ENCODE data around the gene TANGO2.

The TANGO2 gene

DNA sequence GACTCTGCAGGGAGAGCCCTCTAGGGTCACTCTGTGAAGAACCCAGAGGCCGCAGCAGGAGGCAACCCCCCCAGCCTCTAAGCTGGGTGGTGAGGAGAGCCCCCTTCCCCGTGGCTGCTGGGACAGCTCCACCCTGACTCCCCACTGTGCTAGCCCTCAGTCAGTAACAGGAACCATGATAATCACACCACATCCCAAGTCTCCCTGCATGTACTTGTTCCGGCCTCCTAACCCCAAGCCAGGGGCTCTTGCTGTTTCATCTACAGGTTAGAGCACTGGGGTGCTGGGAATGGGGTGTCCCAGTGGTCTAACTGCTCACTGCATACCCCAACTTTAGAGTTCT, 31.2 kb upstream of the TANGO2 start:
- DNase-seq (ENCODE audit: low spot score in 2 of 2): no peak
- Mint-ChIP-seq H3K4me3 (no peak overlapping the region), H3K9me3 (no peaks in the 10 kb centered on the region), H3K4me1 (no peaks in the 10 kb centered on the region), H3K27ac (no peak overlapping the region), H3K36me3 (no peaks in the 10 kb centered on the region)
- ATAC-seq: no peak

DNA sequence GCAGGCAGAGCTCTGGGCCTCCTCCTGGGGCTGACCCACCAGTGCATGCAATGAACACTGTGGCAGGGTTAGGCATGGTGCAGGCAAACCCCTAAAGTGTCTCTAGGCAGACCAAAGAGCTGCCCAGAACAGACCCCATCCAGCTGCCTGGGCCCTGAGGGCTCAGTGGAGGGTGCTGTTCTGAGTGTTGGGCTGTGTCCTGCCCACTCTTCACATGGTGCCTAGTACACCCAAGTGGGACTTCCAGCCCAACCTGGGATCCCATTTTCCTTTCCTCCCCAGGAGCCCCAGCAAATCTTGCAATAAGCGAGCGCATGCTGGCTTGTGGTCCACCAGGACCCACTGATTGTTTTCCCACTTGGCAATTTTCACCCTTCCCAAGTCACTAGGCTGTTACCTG, 30.7 kb upstream of the TANGO2 start:
- H3K4me1 Mint-ChIP-seq: no peaks in the 10 kb centered on the region
- no peak for ATAC-seq

DNA sequence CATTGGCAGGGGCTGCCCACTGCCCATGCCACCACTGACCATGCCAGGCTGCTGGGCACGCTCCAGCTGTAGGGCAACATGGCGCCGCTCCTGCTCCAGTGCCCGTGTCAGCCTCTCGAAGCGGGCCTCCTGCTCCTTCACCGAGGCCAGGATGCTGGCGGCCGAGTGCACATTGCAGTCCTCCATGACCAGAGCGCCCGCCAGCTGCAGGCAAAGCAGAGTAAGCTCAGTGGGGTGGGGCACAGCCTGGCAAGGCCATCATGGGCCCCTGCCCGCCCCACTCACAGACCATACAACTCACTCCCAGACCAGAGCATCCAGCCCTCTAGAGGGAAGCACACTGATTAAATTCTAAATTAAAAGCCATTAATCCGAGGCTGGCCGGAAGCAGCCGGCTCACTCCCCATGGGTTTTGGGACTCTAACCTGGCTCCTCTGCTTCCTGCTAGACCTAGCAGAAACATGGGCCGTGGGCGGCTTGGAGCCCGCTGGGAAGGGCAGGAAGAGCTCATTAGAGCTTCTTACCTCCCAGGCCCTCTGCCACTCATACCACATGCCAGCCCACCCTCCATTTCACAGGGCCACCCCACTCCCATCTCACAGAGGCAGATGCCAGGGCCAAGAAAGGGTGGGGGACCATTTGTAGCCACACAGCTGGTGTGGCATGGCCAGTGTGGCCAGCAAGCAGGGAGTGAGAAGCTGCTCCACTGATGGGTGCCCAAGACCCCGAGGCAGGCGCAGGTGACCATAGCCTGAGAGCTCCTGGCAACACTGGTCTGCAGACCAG, 30.1 kb upstream of the TANGO2 start:
- Mint-ChIP-seq H3K4me3 (no peak overlapping the region), H3K9me3 (no peaks in the 10 kb centered on the region), H3K36me3 (no peaks in the 10 kb centered on the region), H3K27ac (no peak overlapping the region), H3K4me1 (no peaks in the 10 kb centered on the region)
- DNase-seq (ENCODE audit: low spot score in 2 of 2): no peak
- ATAC-seq: no peak

More for the DNA sequence above, 30.7 kb upstream of the TANGO2 start:
- Mint-ChIP-seq H3K9me3 (no peaks in the 10 kb centered on the region), H3K4me3 (no peak overlapping the region), H3K27ac (no peak overlapping the region), H3K36me3 (no peaks in the 10 kb centered on the region)
- DNase-seq (ENCODE audit: low spot score in 2 of 2): no peak

DNA sequence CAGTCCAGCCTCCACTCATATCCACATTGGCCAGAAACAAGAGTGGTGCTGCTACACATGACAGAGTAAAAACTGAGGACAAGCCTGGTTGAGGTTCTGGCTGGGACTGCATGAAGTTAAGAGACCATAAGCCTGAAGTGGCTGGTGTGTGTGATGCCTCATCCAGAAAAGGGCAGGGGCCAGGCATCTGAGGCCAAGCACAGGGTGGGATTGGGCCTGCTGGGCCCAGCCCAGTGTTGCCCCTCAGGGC, 29.6 kb upstream of the TANGO2 start:
- Mint-ChIP-seq H3K27ac (no peak overlapping the region), H3K36me3 (no peaks in the 10 kb centered on the region), H3K4me3 (no peak overlapping the region), H3K4me1 (no peaks in the 10 kb centered on the region), H3K9me3 (no peaks in the 10 kb centered on the region)
- DNase-seq (ENCODE audit: low spot score in 2 of 2) (no peak), ATAC-seq (no peak)

DNA sequence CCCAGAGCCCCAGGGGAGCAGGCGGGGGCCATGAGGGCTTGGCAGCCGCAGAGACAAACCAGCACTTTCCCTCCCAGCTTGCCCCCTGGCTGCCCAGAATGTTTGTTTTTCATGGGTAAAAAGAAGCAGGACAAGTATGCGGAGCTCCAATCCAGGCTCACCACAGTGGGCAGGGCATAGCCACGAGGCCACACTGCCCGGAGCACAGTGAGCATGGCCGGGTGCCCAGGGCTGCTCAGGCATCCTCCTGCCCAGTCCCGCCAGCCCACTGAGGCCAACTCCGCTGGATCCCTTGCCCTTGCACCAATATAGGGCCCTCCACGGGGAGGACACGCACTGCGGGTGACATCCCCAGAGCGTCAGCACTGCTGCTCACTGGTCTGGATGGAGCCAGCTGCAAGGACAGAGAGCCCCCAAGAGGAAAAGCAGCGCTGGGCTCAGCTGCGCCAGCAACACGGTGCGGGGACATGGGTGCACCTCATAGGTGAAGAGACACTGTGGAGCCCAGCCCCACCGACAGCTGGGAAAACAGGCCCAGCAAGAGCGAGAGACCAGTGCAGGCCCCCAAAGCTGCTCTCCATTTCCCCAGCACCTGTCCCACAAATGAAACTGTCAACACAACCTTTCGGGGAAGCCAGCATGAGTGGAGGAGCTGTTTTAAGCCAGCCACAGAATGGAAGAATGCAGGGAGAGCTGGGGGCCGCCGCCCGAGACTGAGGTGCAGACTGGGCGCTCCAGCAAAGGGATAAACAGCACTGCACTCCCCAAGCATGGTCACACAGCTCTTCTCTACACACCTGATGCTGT, 29.1 kb upstream of the TANGO2 start:
- no peak for DNase-seq (ENCODE audit: low spot score in 2 of 2)
- H3K27ac Mint-ChIP-seq: no peak overlapping the region
- H3K36me3 Mint-ChIP-seq: no peaks in the 10 kb centered on the region
- ATAC-seq: no peak
- H3K4me3 Mint-ChIP-seq: no peak overlapping the region
- H3K9me3 Mint-ChIP-seq: no peaks in the 10 kb centered on the region
- H3K4me1 Mint-ChIP-seq: no peaks in the 10 kb centered on the region

DNA sequence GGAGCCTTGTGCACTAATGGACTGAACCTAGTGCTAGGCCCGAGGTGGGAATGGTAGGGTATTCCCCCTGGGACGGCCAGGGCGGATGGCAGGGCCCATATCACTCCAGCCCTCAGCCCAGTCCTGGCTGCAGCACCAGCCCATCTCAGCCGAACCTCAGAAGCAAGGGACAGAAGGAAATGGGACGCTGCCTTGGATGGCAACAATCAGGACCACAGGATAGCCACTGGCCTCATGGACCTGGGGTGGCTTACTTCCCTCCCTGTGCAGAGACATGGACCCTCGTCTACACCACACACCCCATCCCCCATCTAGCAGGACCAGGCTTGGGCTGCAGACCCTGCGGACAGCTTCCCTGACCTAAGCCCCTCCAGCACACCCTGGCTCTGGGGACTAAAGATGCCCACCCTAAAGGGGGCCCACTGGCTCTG, 28.4 kb upstream of the TANGO2 start:
- no peaks in the 10 kb centered on the region for H3K4me1 Mint-ChIP-seq
- no peaks in the 10 kb centered on the region for H3K36me3 Mint-ChIP-seq
- H3K4me3 Mint-ChIP-seq: no peak overlapping the region
- no peak overlapping the region for H3K27ac Mint-ChIP-seq
- no peaks in the 10 kb centered on the region for H3K9me3 Mint-ChIP-seq
- ATAC-seq (no peak), DNase-seq (ENCODE audit: low spot score in 2 of 2) (no peak)

DNA sequence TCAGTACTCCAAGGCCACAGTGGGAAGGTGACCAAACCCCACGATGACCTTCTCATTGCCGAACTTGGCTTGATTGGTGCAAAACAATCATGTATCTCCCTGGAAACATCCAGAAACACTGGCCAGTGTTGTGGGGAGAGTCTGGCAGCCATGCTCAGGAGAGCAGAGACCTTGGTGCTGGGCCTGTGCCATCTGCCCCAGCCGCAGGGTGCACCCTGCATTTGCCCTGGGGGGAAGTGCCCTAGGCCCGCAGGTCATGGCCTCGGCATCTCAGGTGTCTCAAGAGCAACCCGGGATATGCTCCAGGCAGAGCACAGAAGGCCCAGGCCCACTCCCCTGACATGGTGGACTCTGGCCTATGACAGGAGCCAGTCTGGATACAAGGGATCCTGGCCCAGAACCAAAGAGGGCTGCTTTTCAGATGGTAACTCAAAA, 28.0 kb upstream of the TANGO2 start:
- Mint-ChIP-seq H3K9me3 (no peaks in the 10 kb centered on the region), H3K4me1 (no peaks in the 10 kb centered on the region), H3K4me3 (no peak overlapping the region), H3K36me3 (no peaks in the 10 kb centered on the region), H3K27ac (no peak overlapping the region)
- ATAC-seq (no peak), DNase-seq (ENCODE audit: low spot score in 2 of 2) (no peak)

DNA sequence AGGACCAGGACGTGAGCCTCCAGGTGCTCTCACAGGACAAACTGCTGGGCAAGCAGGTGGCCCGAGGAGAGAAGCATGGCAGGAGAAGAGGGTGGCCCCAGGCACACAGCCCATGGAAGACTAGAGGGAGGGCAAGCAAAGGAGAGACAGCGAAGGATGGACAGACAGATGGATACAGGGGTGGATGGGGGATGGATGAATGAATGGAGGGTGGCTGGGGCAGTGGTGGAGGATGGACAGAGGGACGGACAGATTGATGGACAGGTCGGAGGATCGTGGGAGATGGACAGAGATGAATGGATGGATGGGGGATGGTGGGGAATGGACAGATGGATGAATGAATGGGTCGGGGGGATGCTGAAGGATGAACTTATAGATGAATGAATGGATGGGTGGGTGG, 27.0 kb upstream of the TANGO2 start:
- Mint-ChIP-seq H3K4me3 (no peak overlapping the region), H3K36me3 (no peaks in the 10 kb centered on the region), H3K27ac (no peak overlapping the region), H3K9me3 (no peaks in the 10 kb centered on the region), H3K4me1 (no peaks in the 10 kb centered on the region)
- no peak for ATAC-seq
- no peak for DNase-seq (ENCODE audit: low spot score in 2 of 2)

DNA sequence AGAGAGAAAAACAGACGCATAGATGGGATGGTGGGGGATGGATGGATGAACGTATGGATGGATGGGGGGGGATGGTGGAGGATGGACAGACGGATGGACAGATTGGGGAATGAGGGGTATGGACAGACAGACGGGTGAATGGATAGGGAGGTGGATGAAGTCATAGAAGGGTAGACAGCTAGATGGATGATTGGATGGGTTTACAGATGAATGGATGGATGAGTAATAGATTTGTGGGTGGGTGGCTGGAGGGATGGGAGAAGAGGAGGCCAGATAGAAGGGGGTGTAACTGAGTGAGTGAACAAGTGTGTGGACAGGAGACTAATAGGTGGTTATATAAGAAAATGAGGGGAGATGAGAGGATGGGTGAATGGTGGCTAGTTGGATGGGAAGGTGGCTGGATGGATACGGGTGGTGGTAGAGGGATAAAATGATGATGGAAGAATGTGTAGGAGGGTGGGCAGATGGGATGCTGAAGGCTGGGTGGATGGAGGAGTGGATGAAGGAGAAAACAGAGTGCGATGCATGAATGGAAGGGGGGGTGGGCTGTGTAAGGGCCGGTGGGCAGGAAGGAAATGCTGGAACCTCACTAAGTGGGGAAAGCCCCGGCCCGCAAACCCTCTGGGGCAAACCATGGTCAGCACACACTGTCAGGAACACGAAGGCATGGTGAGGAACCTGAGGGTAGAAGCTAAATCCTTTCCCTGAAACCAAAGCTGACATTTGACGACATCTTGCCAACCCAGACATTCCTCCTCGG, 25.9 kb upstream of the TANGO2 start:
- Mint-ChIP-seq H3K4me1 (no peaks in the 10 kb centered on the region), H3K4me3 (no peak overlapping the region), H3K36me3 (no peaks in the 10 kb centered on the region), H3K9me3 (no peaks in the 10 kb centered on the region), H3K27ac (no peak overlapping the region)
- DNase-seq (ENCODE audit: low spot score in 2 of 2) (no peak), ATAC-seq (no peak)

DNA sequence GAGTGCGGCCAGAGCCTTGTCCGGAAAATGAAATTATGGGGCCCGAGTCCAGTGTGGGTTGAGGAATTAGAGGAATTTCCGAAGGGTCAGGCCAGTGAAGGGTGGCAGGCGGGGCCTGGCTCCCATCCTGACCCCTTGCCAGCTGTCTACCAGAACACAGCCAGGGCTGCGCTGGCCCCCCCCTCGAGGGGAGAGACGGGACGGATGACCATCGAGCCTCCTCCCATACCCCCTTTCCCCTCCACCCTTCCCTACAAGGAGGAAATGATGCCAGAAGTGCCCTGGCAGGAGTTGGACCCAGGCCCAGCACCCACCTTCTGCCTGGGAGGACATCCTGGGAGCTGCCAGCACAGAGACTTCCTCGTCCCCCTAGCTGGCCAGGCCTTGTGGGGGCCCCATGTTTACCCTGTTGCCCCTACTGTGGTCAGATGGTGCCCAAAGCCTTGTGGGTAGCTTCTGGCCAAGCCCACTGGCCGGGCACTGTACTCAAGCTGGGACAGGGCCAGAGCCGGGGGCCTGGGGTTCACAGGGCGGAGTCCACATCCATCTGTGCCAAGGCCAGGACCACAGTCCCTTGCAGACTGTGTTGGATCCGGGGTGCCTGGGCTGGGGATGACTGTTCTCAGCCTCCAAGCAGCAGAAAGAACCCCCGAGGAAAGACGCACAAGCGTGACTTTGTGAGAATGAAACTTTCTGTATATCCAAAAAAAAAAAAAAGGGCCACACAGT, 25.1 kb upstream of the TANGO2 start:
- Mint-ChIP-seq H3K9me3 (no peaks in the 10 kb centered on the region), H3K27ac (no peak overlapping the region), H3K4me1 (no peaks in the 10 kb centered on the region), H3K4me3 (no peak overlapping the region), H3K36me3 (no peaks in the 10 kb centered on the region)
- DNase-seq (ENCODE audit: low spot score in 2 of 2) (no peak), ATAC-seq (no peak)

DNA sequence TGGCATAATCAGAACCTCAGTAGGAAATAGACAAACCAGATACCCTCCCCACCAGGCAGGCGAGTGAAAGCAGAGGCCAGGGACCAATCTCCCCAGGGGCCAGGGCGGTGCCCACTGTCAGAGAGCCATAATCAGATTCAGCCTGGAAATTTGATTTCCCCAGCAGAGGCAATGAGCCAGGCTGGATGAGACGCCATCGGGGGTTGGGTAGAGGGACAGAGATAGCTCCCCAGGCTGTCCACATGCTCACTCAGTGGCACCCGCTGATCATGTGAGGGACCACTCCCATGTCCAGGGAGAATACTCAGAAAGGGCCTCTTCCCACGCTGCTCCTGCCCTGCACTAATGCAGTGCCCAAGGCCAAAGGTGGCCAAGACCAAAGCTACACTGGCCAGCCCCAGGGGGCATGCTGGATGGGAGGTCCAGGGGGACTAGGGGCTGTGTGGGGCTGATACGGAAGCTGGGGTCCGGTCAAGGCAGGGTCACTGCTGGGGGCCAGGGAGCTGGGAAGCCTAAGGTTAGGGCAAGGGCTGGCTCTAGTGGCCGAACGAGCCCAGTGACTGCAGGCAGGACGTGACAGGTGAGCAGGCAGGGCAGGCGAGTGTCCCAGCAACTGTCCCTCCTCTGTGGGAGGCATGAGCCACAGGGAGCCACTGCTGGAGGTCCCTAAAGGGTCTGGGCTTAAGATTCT, 24.1 kb upstream of the TANGO2 start:
- no peak overlapping the region for H3K27ac Mint-ChIP-seq
- no peaks in the 10 kb centered on the region for H3K4me1 Mint-ChIP-seq
- no peaks in the 10 kb centered on the region for H3K9me3 Mint-ChIP-seq
- H3K36me3 Mint-ChIP-seq: no peaks in the 10 kb centered on the region
- ATAC-seq: no peak
- DNase-seq (ENCODE audit: low spot score in 2 of 2): no peak
- no peak overlapping the region for H3K4me3 Mint-ChIP-seq

DNA sequence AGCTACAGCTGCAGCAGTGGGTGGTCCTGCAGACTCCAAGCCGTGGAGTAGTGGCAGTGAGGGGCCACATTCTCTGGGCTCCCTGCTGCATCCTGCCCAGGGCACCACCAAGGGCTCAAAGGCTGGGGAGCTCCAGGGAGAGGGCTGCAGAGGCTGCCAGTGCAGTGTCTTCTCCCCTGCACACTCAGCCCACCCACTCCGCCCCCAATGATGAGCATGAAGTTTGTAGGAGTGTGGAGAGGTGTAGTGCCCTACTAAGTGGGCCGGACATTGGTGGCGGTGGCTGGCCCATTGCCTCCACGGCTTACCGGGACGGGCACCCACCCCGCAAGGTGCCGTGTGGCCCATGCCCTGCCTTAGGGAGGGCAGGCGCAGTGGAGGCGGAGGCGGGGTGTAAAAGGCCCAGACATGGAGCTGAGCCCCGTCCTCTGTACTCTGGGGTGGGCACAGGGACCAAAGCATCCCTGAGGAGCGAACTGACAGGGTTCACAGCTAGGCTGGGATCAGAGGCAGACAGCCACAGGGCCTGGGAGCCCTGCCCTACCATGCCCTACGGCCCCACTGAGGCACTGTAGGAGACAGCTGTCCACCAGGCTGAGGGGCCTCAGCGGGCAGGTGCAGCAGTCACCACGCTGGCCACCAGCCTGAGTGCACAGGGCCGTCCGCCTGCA, 23.2 kb upstream of the TANGO2 start:
- Mint-ChIP-seq H3K4me3 (no peak overlapping the region), H3K4me1 (no peaks in the 10 kb centered on the region), H3K36me3 (no peaks in the 10 kb centered on the region), H3K9me3 (no peaks in the 10 kb centered on the region), H3K27ac (no peak overlapping the region)
- DNase-seq (ENCODE audit: low spot score in 2 of 2) (no peak), ATAC-seq (peak; percentile 27)

DNA sequence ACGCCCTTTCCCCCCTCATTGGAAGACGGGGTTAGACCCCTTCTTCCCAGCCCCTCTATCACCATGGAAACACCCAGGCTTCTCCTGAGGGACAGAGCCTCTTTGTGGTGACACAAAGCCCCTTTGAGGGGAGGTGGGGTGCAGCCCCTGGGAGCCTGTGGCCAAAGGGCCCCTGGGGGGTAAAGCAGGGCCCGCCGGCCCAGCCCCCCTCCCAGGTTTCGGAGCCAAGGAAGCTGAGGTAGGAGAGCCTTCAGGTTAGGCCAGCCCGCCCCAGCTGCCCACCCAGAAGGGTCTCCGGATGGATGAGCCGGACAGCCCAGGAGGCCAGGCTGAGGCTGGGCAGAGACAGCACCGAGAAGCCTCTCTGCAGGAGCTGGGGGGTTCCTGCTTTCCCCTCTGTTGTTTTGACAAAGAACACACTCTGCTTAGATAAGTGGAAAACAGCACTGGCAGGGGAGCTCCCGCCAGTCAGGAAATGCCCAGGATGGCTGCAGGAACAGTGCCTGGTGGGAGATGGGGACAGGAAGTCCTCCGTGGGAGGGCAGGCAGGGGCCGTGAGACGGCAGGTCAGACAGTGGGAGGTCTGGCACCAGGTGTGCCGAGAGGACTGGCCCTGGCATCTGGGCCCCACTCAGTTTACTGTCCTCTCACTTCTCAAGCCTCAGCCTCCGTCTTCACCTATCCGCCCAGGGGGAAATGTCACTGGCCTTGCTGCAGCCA, 22.5 kb upstream of the TANGO2 start:
- no peak for ATAC-seq
- H3K9me3 Mint-ChIP-seq: peaks cover 3% of the 10 kb centered on the region
- no peak overlapping the region for H3K27ac Mint-ChIP-seq
- DNase-seq (ENCODE audit: low spot score in 2 of 2): no peak
- no peak overlapping the region for H3K4me3 Mint-ChIP-seq
- H3K36me3 Mint-ChIP-seq: no peaks in the 10 kb centered on the region
- no peaks in the 10 kb centered on the region for H3K4me1 Mint-ChIP-seq

All from stimulated activated effector memory CD8-positive, alpha-beta T cell treated with anti-CD3 and anti-CD28 coated beads, Interleukin-12 subunit alpha, Interleukin-12 subunit beta, amount 100 ng/mL, for 72 hours (primary cell).